WTC11 (cell line): ENCODE data around the gene ZNF507. TPM values are rescaled to one million over a fixed set of nuclear protein-coding genes. Genes with fewer than 3 reads are reported as not detected.

Experiments used
- ATAC-seq: fragments of 200-7000 bp; cut with Tn5 transposase; 2 replicates; pipeline ENCODE4 v1.10.0; 2021; ENCODE audit warnings: mild to moderate bottlenecking, moderate library complexity
- CTCF ChIA-PET: fragments of 300-600 bp; sonication (Branson Sonifier 250); formaldehyde crosslinking; loops from one replicate; lab custom pipeline; 2021; ENCODE audit warnings: antibody characterized with exemption; lab: Charles Lee
- POLR2A ChIA-PET: fragments of 350-600 bp; sonication (Branson Sonifier 250); formaldehyde crosslinking; loops from one replicate; lab custom pipeline; 2021; ENCODE audit warnings: antibody characterized with exemption; lab: Charles Lee
- DNase-seq: peaks from one replicate; pipeline ENCODE4 v3.0.0; 2021; ENCODE audit warnings: low spot score
- H3K27ac Mint-ChIP-seq: 2 replicates; pipeline ENCODE4 v1.8.0; 2021; ENCODE audit warnings: mixed read lengths
- H3K27me3 Mint-ChIP-seq: 2 replicates; pipeline ENCODE4 v1.8.0; 2021; ENCODE audit warnings: low read depth, mild to moderate bottlenecking, moderate library complexity, mixed read lengths
- H3K36me3 Mint-ChIP-seq: 2 replicates; pipeline ENCODE4 v1.8.0; 2021; ENCODE audit warnings: mixed read lengths
- H3K4me1 Mint-ChIP-seq: 2 replicates; pipeline ENCODE4 v1.8.0; 2022; ENCODE audit warnings: mixed read lengths
- H3K4me3 Mint-ChIP-seq: 2 replicates; pipeline ENCODE4 v1.8.0; 2021; ENCODE audit warnings: mild to moderate bottlenecking, moderate library complexity, mixed read lengths
- H3K9me3 Mint-ChIP-seq: 2 replicates; pipeline ENCODE4 v1.8.0; 2021; ENCODE audit warnings: mixed read lengths
- AFF4 ChIP-seq: sonication (generic); formaldehyde crosslinking; IDR thresholded peaks from 2 replicates; pipeline ENCODE4 v1.8.1; 2023; ENCODE audit warnings: mild to moderate bottlenecking, missing genetic modification reagents, borderline replicate concordance
- ATF6 ChIP-seq: sonication (generic); formaldehyde crosslinking; IDR thresholded peaks from 2 replicates; pipeline ENCODE4 v1.8.1; 2023; ENCODE audit warnings: mild to moderate bottlenecking, missing genetic modification reagents
- CBFB ChIP-seq: sonication (generic); formaldehyde crosslinking; IDR thresholded peaks from 2 replicates; pipeline ENCODE4 v1.8.1; 2022; ENCODE audit warnings: mild to moderate bottlenecking, low read depth, missing genetic modification reagents
- CDX4 ChIP-seq: fragments of 250-450 bp; sonication (Bioruptor Pico); IDR thresholded peaks from 2 replicates; pipeline ENCODE4 v1.9.0; 2021; ENCODE audit warnings: moderate library complexity, mild to moderate bottlenecking, inconsistent platforms, borderline replicate concordance
- CREM ChIP-seq: sonication (generic); formaldehyde crosslinking; IDR thresholded peaks from 2 replicates; pipeline ENCODE4 v1.8.1; 2022; ENCODE audit warnings: mild to moderate bottlenecking, missing genetic modification reagents, moderate library complexity
- ELF4 ChIP-seq: sonication (generic); formaldehyde crosslinking; IDR thresholded peaks from 2 replicates; pipeline ENCODE4 v1.8.1; 2022; ENCODE audit warnings: low read depth, mild to moderate bottlenecking, moderate library complexity, missing genetic modification reagents
- FOXJ3 ChIP-seq: sonication (generic); formaldehyde crosslinking; IDR thresholded peaks from 2 replicates; pipeline ENCODE4 v1.9.0; 2021; ENCODE audit warnings: missing genetic modification reagents, mild to moderate bottlenecking, borderline replicate concordance
- FOXK1 ChIP-seq: sonication (generic); formaldehyde crosslinking; IDR thresholded peaks from 2 replicates; pipeline ENCODE4 v1.8.0; 2022; ENCODE audit warnings: mild to moderate bottlenecking, moderate library complexity, missing genetic modification reagents
- GABPB1 ChIP-seq: sonication (generic); formaldehyde crosslinking; IDR thresholded peaks from 2 replicates; pipeline ENCODE4 v1.8.1; 2023; ENCODE audit warnings: mild to moderate bottlenecking, missing genetic modification reagents
- HMGA2 ChIP-seq: fragments of 250-450 bp; sonication (Bioruptor Pico); IDR thresholded peaks from 2 replicates; pipeline ENCODE4 v1.4.0; 2021; ENCODE audit warnings: mild to moderate bottlenecking, moderate library complexity
- IRF2 ChIP-seq: sonication (generic); formaldehyde crosslinking; IDR thresholded peaks from 2 replicates; pipeline ENCODE4 v1.8.0; 2022; ENCODE audit warnings: low read depth, missing genetic modification reagents, borderline replicate concordance
- KAT7 ChIP-seq: sonication (generic); formaldehyde crosslinking; IDR thresholded peaks from 2 replicates; pipeline ENCODE4 v1.8.1; 2023; ENCODE audit warnings: missing genetic modification reagents, mild to moderate bottlenecking, borderline replicate concordance
- MLX ChIP-seq: sonication (generic); formaldehyde crosslinking; IDR thresholded peaks from 2 replicates; pipeline ENCODE4 v1.8.1; 2023; ENCODE audit warnings: mild to moderate bottlenecking, missing genetic modification reagents, moderate library complexity
- MXD4 ChIP-seq: fragments of 250-450 bp; sonication (Bioruptor Pico); IDR thresholded peaks from 2 replicates; pipeline ENCODE4 v1.8.0; 2021; ENCODE audit warnings: mild to moderate bottlenecking, moderate library complexity, borderline replicate concordance
- NR1H2 ChIP-seq: sonication (generic); formaldehyde crosslinking; IDR thresholded peaks from 2 replicates; pipeline ENCODE4 v1.9.0; 2021; ENCODE audit warnings: mild to moderate bottlenecking, moderate library complexity, missing genetic modification reagents
- NR2C2 ChIP-seq: sonication (generic); formaldehyde crosslinking; IDR thresholded peaks from 2 replicates; pipeline ENCODE4 v1.8.0; 2022; ENCODE audit warnings: mild to moderate bottlenecking, missing genetic modification reagents
- NR3C1 ChIP-seq: sonication (generic); formaldehyde crosslinking; conservative IDR thresholded peaks from 2 replicates; pipeline ENCODE4 v1.8.1; 2023; ENCODE audit warnings: low read depth, mild to moderate bottlenecking, missing genetic modification reagents
- PRRX2 ChIP-seq: fragments of 250-450 bp; sonication (Bioruptor Pico); IDR thresholded peaks from 2 replicates; pipeline ENCODE4 v1.8.0; 2021; ENCODE audit warnings: mild to moderate bottlenecking
- RORB ChIP-seq: fragments of 250-450 bp; sonication (Bioruptor Pico); IDR thresholded peaks from 2 replicates; pipeline ENCODE4 v1.9.0; 2021; ENCODE audit warnings: mild to moderate bottlenecking
- SP1 ChIP-seq: sonication (generic); formaldehyde crosslinking; conservative IDR thresholded peaks from 2 replicates; pipeline ENCODE4 v1.8.1; 2022; ENCODE audit warnings: missing genetic modification reagents
- ZNF121 ChIP-seq: sonication (generic); formaldehyde crosslinking; IDR thresholded peaks from 2 replicates; pipeline ENCODE4 v1.8.0; 2023; ENCODE audit warnings: missing genetic modification reagents
- ZNF317 ChIP-seq: sonication (generic); formaldehyde crosslinking; IDR thresholded peaks from 2 replicates; pipeline ENCODE4 v1.8.1; 2023; ENCODE audit warnings: low read depth, mild to moderate bottlenecking, moderate library complexity, missing genetic modification reagents, borderline replicate concordance
- ZNF512 ChIP-seq: sonication (generic); formaldehyde crosslinking; IDR thresholded peaks from 2 replicates; pipeline ENCODE4 v1.8.1; 2022; ENCODE audit warnings: missing genetic modification reagents, borderline replicate concordance
- ZSCAN18 ChIP-seq: fragments of 250-450 bp; sonication (Bioruptor Pico); IDR thresholded peaks from 2 replicates; pipeline ENCODE4 v2.1.2; 2022; ENCODE audit warnings: mild to moderate bottlenecking, moderate library complexity
- total RNA-seq: library from RNA; stranded (reverse); gene quantifications from 3 replicates; pipeline ENCODE4 v1.2.3, GENCODE V29; 2021

ZNF507 gene
- total RNA-seq, 1 experiment from 2014 or later = 27.6 TPM

- H3K9me3 Mint-ChIP-seq = no peaks in the 10 kb centered on the region
- TF ChIP-seq CBFB (CRISPR knock-in tag) = no peak
- TF ChIP-seq NR1H2 (CRISPR knock-in tag) = no peak
- no peak for TF ChIP-seq ZNF121 (CRISPR knock-in tag)
- TF ChIP-seq NR2C2 (CRISPR knock-in tag) = no peak
- TF ChIP-seq RORB = no peak
- ChIA-PET POLR2A (interaction anchor here (0.5 to 1.2 kb wide), 3 partner anchors 33 to 1066 kb away, joined by 3 to 9 read pairs (median 4); partner anchors contain the start of gene DPY19L3), CTCF (interaction anchor here (0.6 to 2.3 kb wide), 28 partner anchors 9 to 1009 kb away, joined by 3 to 15 read pairs (median 4); partner anchors contain the start of genes DPY19L3 and ZNF507)
- ATAC-seq (peak; percentile 91), DNase-seq (peak; percentile 67)
- no peaks in the 10 kb centered on the region for H3K27me3 Mint-ChIP-seq
- peaks cover 29% of the 10 kb centered on the region for H3K4me1 Mint-ChIP-seq
- H3K36me3 Mint-ChIP-seq = no peaks in the 10 kb centered on the region
- H3K4me3 Mint-ChIP-seq = no peak overlapping the region
- H3K27ac Mint-ChIP-seq = peak overlapping the region; percentile 87
These were observed 26.4 kb upstream of the ZNF507 start for GRCh38 chr19:32318884-32319520.

- Mint-ChIP-seq H3K27me3 (no peaks in the 10 kb centered on the region), H3K27ac (no peak overlapping the region), H3K9me3 (no peaks in the 10 kb centered on the region), H3K36me3 (no peaks in the 10 kb centered on the region), H3K4me3 (no peak overlapping the region), H3K4me1 (peaks cover 16% of the 10 kb centered on the region)
- POLR2A ChIA-PET = no interaction called here
- TF ChIP-seq ZSCAN18 (CRISPR knock-in tag) = no peak
- TF ChIP-seq GABPB1 (CRISPR knock-in tag) = no peak
- no peak for TF ChIP-seq ELF4 (CRISPR knock-in tag)
- TF ChIP-seq ATF6 (CRISPR knock-in tag) = no peak
- TF ChIP-seq HMGA2 = no peak
- TF ChIP-seq PRRX2 (CRISPR knock-in tag) = no peak
- no peak for TF ChIP-seq FOXK1 (CRISPR knock-in tag)
- no peak for TF ChIP-seq MLX
- TF ChIP-seq CDX4 = no peak
- no peak for TF ChIP-seq FOXJ3 (CRISPR knock-in tag)
- TF ChIP-seq MXD4 (CRISPR knock-in tag) = no peak
- no peak for TF ChIP-seq ZNF317
- TF ChIP-seq SP1 (CRISPR knock-in tag) = no peak
- TF ChIP-seq IRF2 (CRISPR knock-in tag) = no peak
- TF ChIP-seq KAT7 (CRISPR knock-in tag) = no peak
- TF ChIP-seq AFF4 (CRISPR knock-in tag) = no peak
- TF ChIP-seq CREM = no peak
- TF ChIP-seq ZNF512 (CRISPR knock-in tag) = no peak
- no peak for TF ChIP-seq NR3C1 (CRISPR knock-in tag)
- no peak for ATAC-seq
- no peak for DNase-seq
- CTCF ChIA-PET = no interaction called here
These were observed 22.9 kb upstream of the ZNF507 start for GRCh38 chr19:32322541-32322940.
